Tibial nerve (tissue), 4 donors: ENCODE data around the gene WDR64.

Experiments used
- CTCF ChIP-seq, 5 experiments: fragments of 200-600 bp in 3 of 5; fragments of 450-650 bp in 2 of 5; sonication (generic) in 3 of 5; IDR thresholded peaks; one replicate each; pipeline ENCODE4 v1.5.1; 2016 to 2019; ENCODE audit warnings: antibody characterized with exemption in 5 of 5, mild to moderate bottlenecking in 3 of 5, moderate library complexity in 2 of 5
- EP300 ChIP-seq, 2 donors: sonication (generic); formaldehyde crosslinking; IDR thresholded peaks; one replicate each; pipeline ENCODE4 v1.6.1; 2017; ENCODE audit warnings: antibody characterized with exemption in 2 of 2, mild to moderate bottlenecking in 1 of 2
- POLR2A ChIP-seq, 2 donors: fragments of 450-650 bp; IDR thresholded peaks; one replicate each; pipeline ENCODE4 v1.6.1; 2017; ENCODE audit warnings: antibody characterized with exemption in 2 of 2, mild to moderate bottlenecking in 2 of 2, moderate library complexity in 2 of 2

- TF ChIP-seq POLR2A (IDR thresholded peaks at IDR 0.05) (no peak), CTCF (IDR thresholded peaks at IDR 0.05) (no peak), EP300 (IDR thresholded peaks at IDR 0.05) (no peak)
Observed at GRCh38 chr1:241779897-241780296, 127.8 kb downstream of the WDR64 start.
